NCI-H128 (cell line): Measurements from ENCODE around the gene KDM1A.
"Not testable (repeated sequence)": the region's sequence is repeated elsewhere in the genome, so short reads cannot be mapped to it uniquely, and the experiment has no call there.

Experiments used
- DNase-seq: peaks from one replicate; lab custom pipeline; 2025; ENCODE audit not compliant: unreplicated experiment; lab: John Stamatoyannopoulos, UW

Gene KDM1A

DNA sequence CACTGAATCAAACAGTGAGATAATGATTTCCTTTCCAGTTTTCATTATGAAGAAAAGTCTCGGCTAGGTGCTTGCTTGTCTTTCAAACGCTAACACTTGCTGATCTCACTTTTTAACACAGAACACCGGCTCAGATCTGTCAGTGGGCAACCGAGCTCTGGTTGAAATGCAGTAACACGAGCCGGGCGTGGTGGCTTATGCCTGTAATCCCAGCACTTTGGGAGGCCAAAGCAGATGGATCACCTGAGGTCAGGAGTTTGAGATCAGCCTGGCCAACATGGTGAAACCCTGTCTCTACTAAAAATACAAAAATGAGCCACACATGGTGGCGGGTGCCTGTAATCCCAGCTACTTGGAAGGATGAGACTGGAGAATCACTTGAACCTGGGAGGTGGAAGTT is 9.2 kb upstream of the KDM1A start:
- DNase-seq: not testable (repeated sequence)

- DNase-seq: peak; percentile 76
Measured at GRCh38 chr1:23013657-23014056, 5.6 kb upstream of the KDM1A start.

GRCh38 chr1:23018661-23019093 is 591 bp upstream of the KDM1A start:
- DNase-seq: no peak

GRCh38 chr1:23019863-23020625 is 776 bp downstream of the KDM1A start:
- DNase-seq: no peak

DNA sequence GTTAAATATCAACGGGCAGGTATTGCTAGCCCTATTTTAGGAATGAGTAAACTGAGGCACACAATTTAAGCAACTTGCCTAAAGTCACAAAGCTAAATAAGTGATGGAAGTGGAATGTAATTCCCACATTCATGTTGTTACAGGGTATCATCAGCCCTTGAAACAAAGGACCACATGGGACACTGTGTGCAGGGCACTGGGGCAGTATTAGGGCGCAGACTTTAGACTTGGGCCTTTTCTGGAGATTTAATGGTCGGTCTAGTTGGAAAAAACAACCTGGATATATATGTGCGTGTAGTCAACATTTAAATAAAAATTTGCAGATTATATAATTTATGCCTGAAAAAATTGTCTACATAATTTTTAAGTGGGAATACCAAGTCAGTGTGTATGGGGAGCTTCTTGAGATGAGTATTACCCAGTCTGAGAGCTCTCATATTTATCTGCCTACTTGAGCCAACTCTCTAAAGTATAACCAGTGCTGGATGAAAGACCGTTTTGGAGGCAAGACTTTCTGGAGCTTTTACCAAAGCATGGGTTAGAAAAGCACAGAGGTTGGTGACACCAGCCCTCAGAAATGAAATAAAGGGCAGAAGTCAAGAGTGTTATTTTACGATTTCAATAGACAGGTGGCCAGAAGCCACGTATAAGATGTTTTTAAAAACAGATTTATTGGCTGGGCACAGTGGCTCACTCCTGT is 1.6 kb downstream of the KDM1A start:
- no peak for DNase-seq

GRCh38 chr1:23021834-23022233 is 2.6 kb downstream of the KDM1A start:
- DNase-seq: no peak

DNA sequence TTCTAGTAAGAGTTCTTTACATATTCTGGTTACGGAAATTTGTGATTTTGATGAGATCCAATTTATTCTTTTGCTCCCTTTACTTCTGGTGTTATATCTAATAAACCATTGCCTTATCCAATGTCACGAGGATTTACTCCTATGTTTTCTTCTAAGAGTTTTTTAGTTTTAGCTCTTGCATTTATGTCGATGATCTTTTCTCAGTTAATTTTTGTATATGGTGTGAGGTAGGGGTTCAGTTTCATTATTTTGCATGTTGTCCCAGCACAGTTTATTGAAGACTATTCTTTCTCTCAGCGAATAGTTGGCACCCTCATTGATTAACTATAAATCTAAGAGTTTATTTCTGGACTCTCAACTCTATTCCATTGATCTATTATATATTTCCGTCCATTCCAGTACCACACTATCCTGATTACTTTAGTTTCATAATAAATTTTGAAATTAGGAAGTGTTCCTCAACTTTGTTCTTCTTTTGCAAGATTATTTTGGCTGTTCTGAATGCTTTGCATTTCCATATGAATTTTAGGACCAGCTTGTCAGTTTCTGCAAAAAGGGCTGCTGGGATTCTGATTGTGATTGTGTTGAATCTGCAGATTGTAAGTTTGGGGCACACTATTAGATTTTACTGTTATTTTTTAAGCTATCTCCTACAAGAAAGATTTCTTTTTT is 4.0 kb downstream of the KDM1A start:
- DNase-seq: no peak

- no peak for DNase-seq
Measured at GRCh38 chr1:23026568-23026967, 7.3 kb downstream of the KDM1A start.

DNA sequence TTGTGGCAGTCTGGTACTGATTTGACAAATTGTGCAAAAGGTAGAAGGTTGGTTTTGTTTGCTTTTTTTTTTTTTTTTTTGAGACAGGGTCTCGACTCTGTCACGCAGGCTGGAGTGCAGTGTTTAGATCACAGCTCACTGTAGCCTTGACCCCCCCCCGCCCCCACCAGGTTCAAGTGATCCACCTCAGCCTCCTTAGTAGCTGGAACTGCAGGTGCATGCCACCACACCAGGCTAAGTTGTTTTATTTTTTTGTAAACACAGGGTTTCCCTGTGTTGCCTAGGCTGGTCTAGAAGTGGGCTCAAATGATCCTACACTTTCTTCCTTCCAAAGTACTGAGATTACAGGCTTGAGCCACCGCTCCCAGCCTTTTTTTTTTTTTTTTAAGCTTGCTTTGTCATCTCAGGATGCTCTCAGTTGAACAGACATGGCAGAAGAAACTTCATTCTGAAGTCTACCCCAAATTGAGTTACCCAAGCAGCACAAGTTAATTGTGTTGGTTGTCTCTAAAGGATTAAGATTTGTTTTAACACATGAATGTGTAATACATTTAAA is 8.2 kb downstream of the KDM1A start:
- DNase-seq: no peak

DNA sequence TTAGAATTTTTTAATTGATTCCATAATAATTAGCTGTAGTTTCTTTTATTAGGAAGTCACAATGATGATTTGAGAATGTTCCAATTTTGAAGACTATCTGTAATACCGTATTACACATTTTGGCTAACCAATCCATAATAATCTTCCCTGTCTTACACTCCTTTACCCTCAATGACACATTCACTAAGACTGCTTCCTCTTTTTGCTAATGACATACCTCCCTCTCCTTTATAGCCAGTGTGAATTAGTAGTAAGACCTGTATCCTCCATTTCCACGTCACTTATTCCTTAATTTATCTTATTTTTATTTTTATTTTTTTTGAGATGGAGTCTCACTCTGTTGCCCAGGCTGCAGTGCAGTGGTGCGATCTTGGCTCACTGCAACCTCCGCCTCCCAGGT is 10.1 kb downstream of the KDM1A start:
- DNase-seq: no peak

DNA sequence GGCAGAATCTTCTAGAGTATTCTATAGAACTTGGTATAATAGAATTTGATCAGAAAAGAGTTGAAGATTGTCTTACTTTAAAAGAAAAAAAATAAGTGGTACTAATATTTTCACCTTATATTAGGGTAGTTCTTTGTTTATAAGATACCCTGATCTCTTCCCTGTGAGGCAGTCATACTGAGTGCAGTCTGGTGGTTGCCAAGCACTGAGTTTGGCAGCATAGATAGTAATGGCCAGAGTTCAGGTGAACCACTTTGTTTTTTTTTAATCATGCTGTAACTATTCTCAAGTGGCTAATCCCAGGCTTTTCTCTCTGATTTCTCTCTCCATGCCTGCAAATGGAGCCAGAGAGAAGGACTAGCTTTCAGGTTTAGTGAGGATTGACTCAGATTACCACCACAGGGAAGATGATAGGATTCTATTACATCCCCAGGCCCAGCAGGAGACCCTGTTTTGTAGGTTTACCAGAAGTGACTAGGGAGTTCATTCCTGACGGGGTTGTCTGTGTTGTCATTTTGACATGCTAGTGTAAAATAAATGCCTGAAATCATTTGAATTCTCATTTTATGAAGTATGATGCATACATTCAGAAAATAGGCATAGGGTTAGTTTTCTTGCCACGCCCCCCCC is 16.7 kb downstream of the KDM1A start:
- DNase-seq: no peak

DNA sequence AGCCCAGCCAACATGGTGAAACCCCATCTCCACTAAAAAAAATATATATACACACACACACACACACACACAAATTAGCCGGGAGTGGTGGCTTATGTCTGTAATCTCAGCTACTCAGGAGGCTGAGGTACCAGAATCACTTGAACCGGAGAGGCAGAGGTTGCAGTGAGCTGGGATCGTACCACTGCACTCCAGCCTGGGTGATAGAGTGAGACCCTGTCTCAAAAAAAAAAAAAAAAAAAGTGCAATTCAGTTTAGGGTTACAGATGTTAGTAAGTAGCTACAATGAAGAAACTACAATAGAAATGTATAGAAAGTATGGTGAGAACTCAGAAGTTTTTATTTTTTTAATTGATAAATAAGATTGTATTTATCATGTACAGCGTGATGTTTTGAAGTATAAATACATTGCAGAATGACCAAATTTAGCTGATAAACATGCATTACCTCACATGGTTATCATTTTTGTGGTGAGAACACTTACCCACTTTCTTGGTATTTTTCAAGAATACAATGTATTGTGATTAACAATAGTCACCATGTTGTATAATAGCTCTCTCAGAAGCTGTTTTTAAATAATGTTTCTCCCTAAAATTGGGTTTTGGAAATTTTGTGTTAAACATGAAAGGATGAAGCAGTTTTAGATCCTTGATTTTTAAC is 17.9 kb downstream of the KDM1A start:
- DNase-seq: no peak

DNA sequence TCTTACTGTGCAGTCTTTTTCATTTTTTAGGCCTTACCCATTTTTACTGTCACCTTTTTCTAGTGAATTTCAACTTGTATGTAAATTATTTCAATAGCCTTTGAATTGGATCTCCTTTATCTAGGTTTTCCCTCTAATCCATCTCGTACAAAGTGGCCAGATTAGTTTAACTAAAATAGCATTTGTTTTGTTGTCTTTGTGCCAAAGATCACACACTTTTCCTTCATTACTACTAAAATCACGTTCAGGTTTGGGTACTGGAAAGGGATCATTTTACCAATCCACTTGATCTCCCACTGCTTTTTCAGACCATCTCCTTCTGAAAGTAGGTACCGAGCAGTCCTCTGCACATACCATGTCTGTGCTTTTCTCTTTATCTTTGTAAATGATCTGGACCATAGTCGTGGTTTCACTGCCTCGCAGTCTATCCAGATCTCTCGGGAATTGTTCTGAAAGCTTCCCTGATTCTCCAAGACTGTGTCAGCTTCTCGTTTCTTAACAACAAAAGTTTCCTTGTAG is 20.1 kb downstream of the KDM1A start:
- no peak for DNase-seq

GRCh38 chr1:23040509-23040908 is 21.2 kb downstream of the KDM1A start:
- no peak for DNase-seq

DNA sequence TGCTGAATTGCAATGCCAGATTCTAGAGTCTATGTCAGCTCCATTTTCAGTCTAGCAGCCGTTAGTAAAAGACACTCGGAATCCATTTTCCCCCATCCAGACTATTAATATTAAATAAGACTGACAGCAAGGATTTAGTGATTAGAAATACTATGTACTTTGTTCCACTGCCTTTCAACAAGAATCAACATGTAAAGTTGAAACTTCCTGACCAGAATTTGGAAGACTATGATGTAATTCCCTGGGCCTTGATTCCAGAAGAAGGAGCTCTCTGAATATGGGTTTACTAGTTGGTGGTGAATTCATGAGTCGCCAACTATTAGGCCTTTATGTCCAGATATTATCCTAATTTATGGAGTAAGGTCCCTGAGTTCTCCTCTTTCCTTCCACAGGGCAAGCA is 24.8 kb downstream of the KDM1A start:
- DNase-seq: no peak

GRCh38 chr1:23050201-23050600 is 30.9 kb downstream of the KDM1A start:
- DNase-seq: no peak

DNA sequence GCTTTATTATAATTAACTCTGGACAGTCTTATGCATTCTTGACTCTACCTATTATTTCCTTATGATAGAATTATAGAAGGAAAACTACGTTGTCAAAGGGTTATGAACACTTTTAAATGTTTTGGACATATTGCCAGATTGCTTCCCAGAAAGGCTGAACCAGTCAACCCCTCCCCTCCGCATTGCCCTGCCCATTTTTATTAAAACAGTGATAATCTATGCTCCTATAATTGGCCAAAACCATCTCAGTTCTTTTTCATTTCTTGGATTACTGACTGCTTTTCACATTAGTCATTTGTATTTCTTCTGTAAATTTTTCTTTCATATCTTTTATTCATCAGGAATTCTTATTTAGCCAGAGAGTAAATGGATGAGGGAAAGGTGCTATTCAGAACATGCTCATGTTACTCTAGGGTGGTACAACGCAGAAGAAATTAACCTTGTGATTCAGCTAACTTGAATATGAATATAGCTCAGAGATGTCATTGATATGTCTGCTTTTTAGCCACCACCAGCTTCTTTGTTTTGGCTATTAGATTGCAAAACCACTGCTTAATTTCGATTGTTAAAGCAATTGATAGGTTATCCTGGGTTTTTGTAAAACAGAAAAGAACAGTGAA is 32.1 kb downstream of the KDM1A start:
- DNase-seq: no peak

DNA sequence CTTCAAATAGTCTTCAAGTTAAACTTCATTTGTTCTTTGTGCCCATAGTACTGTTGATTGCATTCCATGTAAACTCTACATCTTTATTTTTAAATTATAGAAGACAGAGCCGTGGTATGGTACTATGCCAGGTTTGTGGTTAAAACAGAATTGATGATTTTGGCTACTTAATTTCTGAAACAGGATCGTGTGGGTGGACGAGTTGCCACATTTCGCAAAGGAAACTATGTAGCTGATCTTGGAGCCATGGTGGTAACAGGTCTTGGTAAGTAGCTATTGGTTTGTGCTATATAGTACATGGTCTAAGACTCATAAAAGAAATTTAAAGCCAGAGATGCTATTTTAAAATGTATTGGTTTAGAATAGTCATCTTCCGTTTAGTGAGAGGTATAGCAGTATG is 38.0 kb downstream of the KDM1A start:
- DNase-seq: no peak

DNA sequence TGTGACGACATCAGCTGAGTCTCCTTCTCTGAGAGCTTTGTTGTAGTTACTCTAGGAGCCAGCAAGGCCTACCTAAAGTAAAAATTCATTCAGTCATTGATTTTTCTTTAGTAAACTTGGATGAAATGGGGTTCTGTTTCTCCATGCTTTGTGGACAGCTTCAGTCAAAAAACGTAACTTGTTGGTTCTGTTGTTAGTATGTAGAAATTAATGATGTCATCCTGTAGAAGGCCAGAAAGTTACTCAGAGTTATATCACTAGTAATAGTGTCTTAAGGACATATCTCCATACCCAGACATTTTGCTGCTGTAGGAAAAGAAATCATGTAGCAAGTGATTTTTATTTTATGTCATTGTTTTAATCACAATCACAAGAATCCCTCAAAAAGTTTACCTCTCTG is 43.0 kb downstream of the KDM1A start:
- no peak for DNase-seq

DNA sequence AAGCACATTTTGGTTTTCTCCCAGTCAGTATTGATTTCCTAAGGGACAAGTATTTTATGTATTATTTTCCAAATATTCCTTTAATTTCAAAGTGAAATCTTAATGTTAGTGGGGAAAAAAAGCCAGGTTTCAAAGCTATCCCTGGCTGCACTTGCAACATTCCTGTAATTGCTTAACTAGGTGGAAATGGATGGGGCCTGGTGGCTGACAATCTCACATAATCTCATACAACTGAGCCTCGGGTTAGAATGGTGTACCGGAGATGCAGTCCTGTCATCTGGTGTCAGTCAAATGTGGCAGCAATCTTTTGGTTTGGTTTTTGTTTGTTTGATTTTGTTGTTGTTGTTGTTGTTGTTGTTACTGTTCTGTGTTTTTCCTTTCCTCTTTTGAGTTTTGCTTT is 46.1 kb downstream of the KDM1A start:
- DNase-seq: no peak
